Measurements from ENCODE around the gene ARID1A. TPM values are rescaled to one million over a fixed set of nuclear protein-coding genes. Genes with fewer than 3 reads are reported as not detected.

The ARID1A gene
- 22.6 and 26.2 TPM in 2 replicates for total RNA-seq

DNA sequence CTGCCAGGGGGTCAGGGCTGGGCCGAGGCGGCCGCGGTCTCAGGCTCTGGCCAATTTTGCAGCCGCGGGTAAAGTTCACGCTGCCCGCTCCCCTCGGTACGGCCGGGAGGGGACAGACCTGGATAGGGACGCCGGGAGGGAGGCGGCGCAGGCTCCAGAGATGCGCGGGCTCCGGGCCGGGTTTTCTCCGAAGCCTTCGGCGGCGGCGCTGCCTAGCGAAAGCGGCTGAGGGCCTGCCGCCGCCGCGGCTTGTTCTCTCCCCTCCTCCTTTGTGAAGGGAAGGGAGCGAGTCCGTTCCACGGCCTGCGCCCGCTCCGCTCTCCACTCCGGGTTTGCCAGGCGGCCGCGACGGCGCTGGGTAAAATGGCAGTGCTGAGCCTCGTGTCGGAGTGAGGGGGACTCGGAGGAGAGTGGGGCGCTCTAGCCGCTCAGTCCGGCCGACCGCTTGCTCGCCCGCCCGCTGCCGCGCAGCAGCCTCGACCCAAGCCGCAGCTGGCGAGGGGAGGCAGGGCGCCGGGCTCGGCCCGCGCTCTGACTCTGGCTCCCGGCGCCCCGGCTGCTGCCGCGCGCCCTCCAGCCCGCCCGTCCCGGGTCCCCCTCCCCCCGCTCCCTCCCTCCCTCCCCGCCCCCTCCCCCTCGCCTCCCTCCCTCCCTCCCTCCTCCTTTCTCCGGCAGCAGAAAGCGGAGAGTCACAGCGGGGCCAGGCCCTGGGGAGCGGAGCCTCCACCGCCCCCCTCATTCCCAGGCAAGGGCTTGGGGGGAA lies at the start of gene ARID1A:
Gene ARID1A (plus strand): TSS at position 660 of the 763 bp plus-strand sequence. CDS start 389 bp downstream, outside the sequence.

DNA sequence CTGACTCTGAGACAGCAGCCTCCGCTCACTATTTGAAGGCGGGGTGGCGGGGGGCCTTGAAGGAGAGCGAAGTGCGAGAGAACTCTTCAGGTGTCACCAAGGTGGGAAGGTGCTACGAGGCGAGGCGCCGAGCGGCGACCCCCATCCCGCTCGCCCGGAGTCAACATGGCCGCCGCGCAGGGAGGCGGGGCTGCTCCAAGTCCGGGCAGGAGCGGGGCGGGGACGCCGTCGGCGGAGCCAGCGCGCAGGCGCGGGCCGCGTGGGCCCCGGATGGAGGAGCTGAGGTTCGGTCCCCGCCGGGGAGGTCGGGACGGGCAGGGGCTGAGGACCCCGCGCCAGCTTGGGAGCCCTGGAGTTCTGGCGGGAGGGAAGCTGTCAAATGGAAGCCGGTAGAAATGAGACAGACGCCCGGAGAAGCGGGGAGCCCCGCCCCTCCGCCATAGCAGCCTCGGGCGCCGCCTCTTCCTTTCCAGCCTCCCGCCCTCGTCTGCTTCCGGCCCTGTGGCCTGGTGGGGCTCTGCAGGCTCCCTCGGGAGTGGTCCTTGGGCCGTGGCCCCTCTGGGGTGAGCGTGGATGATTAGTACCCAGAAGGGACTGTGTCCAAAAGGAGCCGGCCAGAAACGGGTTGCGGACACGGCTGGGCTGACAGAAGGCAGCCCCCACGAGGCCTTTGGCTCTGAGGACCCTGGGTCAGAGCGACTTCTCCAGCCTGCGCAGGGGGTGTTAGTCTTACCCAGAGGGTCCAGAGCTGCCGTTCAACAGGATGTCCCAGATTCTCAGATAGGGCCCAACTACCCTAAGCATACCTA lies 92.1 kb downstream of the ARID1A start, which contains the start of gene PIGV:
Gene PIGV (plus strand): TSS at position 245 of the 809 bp plus-strand sequence. CDS start 2,866 bp downstream, outside the sequence.

DNA sequence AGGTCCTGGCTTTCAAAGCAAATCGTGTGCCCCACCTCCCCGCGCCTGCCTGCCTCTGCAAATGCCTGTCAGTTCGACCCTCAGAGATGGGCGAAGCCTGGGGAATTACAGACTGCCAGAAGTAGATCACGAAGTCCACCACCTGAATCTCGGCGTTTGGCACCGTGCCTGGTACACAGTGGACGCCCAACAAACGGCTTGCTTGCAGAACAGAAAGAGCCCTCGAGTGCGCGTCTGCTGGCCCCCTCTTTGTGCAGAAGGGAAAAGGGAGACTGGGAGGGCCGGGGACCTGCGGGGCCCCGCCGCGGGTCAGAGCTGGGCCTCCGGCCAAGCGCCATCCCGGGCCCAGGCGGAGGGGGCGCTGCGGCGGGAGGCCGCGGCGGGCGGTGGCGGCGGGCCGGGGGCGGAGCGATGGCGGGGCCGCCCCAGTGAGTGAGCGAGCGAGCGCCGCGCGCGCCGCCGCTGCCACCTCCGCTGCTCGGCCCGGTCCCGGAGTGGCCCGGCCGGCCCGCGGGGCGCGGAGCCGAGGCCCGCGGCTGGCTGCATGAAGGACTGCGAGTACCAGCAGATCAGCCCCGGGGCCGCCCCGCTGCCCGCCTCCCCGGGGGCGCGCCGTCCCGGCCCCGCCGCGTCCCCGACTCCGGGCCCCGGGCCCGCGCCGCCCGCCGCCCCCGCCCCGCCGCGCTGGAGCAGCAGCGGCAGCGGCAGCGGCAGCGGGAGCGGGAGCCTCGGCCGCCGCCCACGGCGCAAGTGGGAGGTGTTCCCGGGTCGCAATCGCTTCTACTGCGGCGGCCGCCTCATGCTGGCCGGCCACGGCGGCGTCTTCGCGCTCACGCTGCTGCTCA lies 130.7 kb downstream of the ARID1A start, which contains the start of gene ZDHHC18:
Gene ZDHHC18 (plus strand): TSS at position 428 of the 845 bp plus-strand sequence. CDS start 117 bp downstream, at position 545.

Small RNAs within 50 kb of the gene (small RNA-seq; reads per million reads assigned to genes)
- gene AL627082.1, result not detected
- gene RN7SL165P, result not detected

Other genes starting within 250 kb of the ARID1A start
- 382 and 413 TPM in 2 replicates for gene HMGN2, start 223.6 kb upstream of the ARID1A start, total RNA-seq
- gene RPS6KA1, start 166.3 kb upstream of the ARID1A start, total RNA-seq, result 3.5 and 4.2 TPM in 2 replicates
- gene PIGV, start 91.9 kb downstream of the ARID1A start, total RNA-seq, result 13.5 and 15.3 TPM in 2 replicates
- gene ZDHHC18, start 130.7 kb downstream of the ARID1A start, total RNA-seq, result 7.5 and 8.0 TPM in 2 replicates
- gene SFN, start 167.1 kb downstream of the ARID1A start, total RNA-seq, result 0.54 and 0.78 TPM in 2 replicates
- gene GPN2, start 194.3 kb downstream of the ARID1A start, total RNA-seq, result 8.2 and 9.9 TPM in 2 replicates
- 8.4 and 10.3 TPM in 2 replicates for gene GPATCH3, start 204.5 kb downstream of the ARID1A start, total RNA-seq
- not detected in 2 replicates for gene NR0B2, start 218.0 kb downstream of the ARID1A start, total RNA-seq
- gene NUDC, start 225.7 kb downstream of the ARID1A start, total RNA-seq, result 22.5 and 23.0 TPM in 2 replicates

All from articular chondrocyte of knee joint (primary cell).